HEK293T (cell line): Measurements from ENCODE around the gene TLK2.
"Not testable (repeated sequence)": the region's sequence is repeated elsewhere in the genome, so short reads cannot be mapped to it uniquely, and the experiment has no call there.

Experiments
- ARNT ChIP-seq: fragments of 450-650 bp; IDR thresholded peaks from 2 replicates; pipeline ENCODE4 v1.6.1; 2017; ENCODE audit warnings: mild to moderate bottlenecking
- ELF4 ChIP-seq: fragments of 450-650 bp; IDR thresholded peaks from 2 replicates; pipeline ENCODE4 v1.6.1; 2017; ENCODE audit warnings: antibody characterized with exemption
- FOXA1 ChIP-seq: fragments of 450-650 bp; IDR thresholded peaks from 2 replicates; pipeline ENCODE4 v1.6.1; 2016; ENCODE audit warnings: mild to moderate bottlenecking
- FOXK2 ChIP-seq: fragments of 450-650 bp; IDR thresholded peaks from 2 replicates; pipeline ENCODE4 v1.6.1; 2016; ENCODE audit warnings: mild to moderate bottlenecking
- FOXM1 ChIP-seq: fragments of 450-650 bp; IDR thresholded peaks from 2 replicates; pipeline ENCODE4 v1.6.1; 2017; ENCODE audit warnings: mild to moderate bottlenecking, borderline replicate concordance
- HDGF ChIP-seq: fragments of 450-650 bp; IDR thresholded peaks from 2 replicates; pipeline ENCODE4 v1.6.1; 2017; ENCODE audit warnings: antibody characterized with exemption, borderline replicate concordance
- LEF1 ChIP-seq: fragments of 450-650 bp; IDR thresholded peaks from 2 replicates; pipeline ENCODE4 v1.6.1; 2017; ENCODE audit warnings: mild to moderate bottlenecking, borderline replicate concordance
- NFRKB ChIP-seq: fragments of 450-650 bp; IDR thresholded peaks from 2 replicates; pipeline ENCODE4 v1.6.1; 2016; ENCODE audit warnings: mild to moderate bottlenecking, moderate library complexity
- PKNOX1 ChIP-seq: fragments of 450-650 bp; IDR thresholded peaks from 2 replicates; pipeline ENCODE4 v1.6.1; 2016
- SP1 ChIP-seq: fragments of 450-650 bp; IDR thresholded peaks from 2 replicates; pipeline ENCODE4 v1.6.1; 2017
- SUZ12 ChIP-seq: fragments of 450-650 bp; IDR thresholded peaks from 2 replicates; pipeline ENCODE4 v1.6.1; 2016; ENCODE audit warnings: mild to moderate bottlenecking
- TARDBP ChIP-seq: fragments of 450-650 bp; IDR thresholded peaks from 2 replicates; pipeline ENCODE4 v1.6.1; 2016
- ZNF384 ChIP-seq: fragments of 450-650 bp; IDR thresholded peaks from 2 replicates; pipeline ENCODE4 v1.6.1; 2016

- not testable (repeated sequence) for TF ChIP-seq SUZ12, FOXM1, FOXA1, LEF1, HDGF, NFRKB, PKNOX1, SP1, ARNT, FOXK2, TARDBP, ELF4, ZNF384
Measured at GRCh38 chr17:62479639-62480258, 1.1 kb downstream of the TLK2 start.
